Adipocyte (in vitro differentiated cells): Measurements from ENCODE around the gene HELZ2.
A peak's percentile ranks its signal among the peaks of the same experiment; 100 is the strongest.
"Not testable (repeated sequence)": the region's sequence is repeated elsewhere in the genome, so short reads cannot be mapped to it uniquely, and the experiment has no call there.

ENCODE experiments used
- DNase-seq: peaks from one replicate; pipeline ENCODE4 v3.0.0-alpha.2; 2015; ENCODE audit warnings: low read depth
- H3K27me3 ChIP-seq: replicated peaks from 2 replicates; pipeline ENCODE4 v1.7.0; 2013; ENCODE audit warnings: mild to moderate bottlenecking, low read length, moderate library complexity; ENCODE audit not compliant: control insufficient read depth, insufficient read depth
- H3K36me3 ChIP-seq: 2 replicates; pipeline ENCODE4 v1.7.0; 2013; ENCODE audit warnings: low read length, mild to moderate bottlenecking, moderate library complexity; ENCODE audit not compliant: control insufficient read depth, insufficient read depth, severe bottlenecking
- H3K4me1 ChIP-seq: 2 replicates; pipeline ENCODE4 v1.7.0; 2013; ENCODE audit warnings: mild to moderate bottlenecking, low read length, moderate library complexity; ENCODE audit not compliant: control insufficient read depth, insufficient read depth
- H3K4me3 ChIP-seq: 2 replicates; pipeline ENCODE4 v1.7.0; 2013; ENCODE audit warnings: mild to moderate bottlenecking, low read length, moderate library complexity
- H3K9ac ChIP-seq: 2 replicates; pipeline ENCODE4 v1.7.0; 2013; ENCODE audit warnings: mild to moderate bottlenecking, low read length, moderate library complexity
- H3K9me3 ChIP-seq: 2 replicates; pipeline ENCODE4 v1.7.0; 2013; ENCODE audit warnings: mild to moderate bottlenecking, low read length, moderate library complexity; ENCODE audit not compliant: control insufficient read depth

The HELZ2 gene

GRCh38 chr20:63560856-63561609 lies 13.0 kb downstream of the HELZ2 start:
- H3K9ac ChIP-seq, result no peak overlapping the region
- DNase-seq, result no peak
- peaks cover 7% of the 10 kb centered on the region for H3K36me3 ChIP-seq
- H3K4me3 ChIP-seq, result no peak overlapping the region
- H3K27me3 ChIP-seq, result no peaks in the 10 kb centered on the region
- H3K4me1 ChIP-seq, result no peaks in the 10 kb centered on the region
- no peaks in the 10 kb centered on the region for H3K9me3 ChIP-seq

GRCh38 chr20:63560333-63560805 lies 13.7 kb downstream of the HELZ2 start:
- Histone ChIP-seq H3K4me3 (no peak overlapping the region), H3K27me3 (no peaks in the 10 kb centered on the region), H3K4me1 (no peaks in the 10 kb centered on the region), H3K36me3 (peaks cover 7% of the 10 kb centered on the region), H3K9me3 (no peaks in the 10 kb centered on the region), H3K9ac (no peak overlapping the region)
- no peak for DNase-seq

GRCh38 chr20:63559485-63560332 lies 14.3 kb downstream of the HELZ2 start:
- not testable (repeated sequence) for DNase-seq, H3K4me3 ChIP-seq, H3K36me3 ChIP-seq, H3K27me3 ChIP-seq, H3K9ac ChIP-seq, H3K4me1 ChIP-seq, H3K9me3 ChIP-seq

DNA sequence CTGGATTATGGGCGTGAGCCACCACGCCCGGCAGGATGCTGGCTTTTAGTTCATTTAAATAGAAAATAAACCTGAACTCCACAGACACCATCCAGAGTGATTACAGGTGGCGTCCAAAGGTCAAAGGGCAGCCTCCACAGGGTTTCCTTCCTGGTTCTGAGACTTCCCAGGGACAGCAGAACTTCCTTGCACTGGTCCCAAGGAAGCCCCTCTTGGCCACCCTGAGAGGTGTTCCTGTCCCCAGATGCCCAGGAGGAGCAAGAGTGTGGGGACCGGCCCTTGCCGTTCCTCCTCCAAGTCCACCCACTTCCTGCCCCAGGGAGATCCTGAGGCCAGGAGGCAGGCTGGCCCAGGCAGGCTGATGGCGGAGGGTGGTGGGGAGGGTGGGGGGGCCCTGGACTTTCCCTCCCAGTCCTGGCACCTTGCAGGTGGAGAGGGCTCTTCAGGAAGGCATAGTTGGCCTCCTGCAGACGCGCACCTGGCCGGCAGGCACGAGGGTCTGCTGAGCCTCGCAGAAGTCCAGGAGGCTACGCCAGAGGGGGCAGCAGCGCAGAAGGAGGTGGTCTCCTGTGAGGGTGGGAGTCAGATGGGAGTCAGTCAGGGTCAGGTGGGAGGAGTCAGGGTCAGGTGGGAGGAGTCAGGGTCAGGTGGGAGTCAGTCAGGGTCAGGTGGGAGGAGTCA lies 15.1 kb downstream of the HELZ2 start:
- Histone ChIP-seq H3K4me3 (no peak overlapping the region), H3K27me3 (no peaks in the 10 kb centered on the region), H3K36me3 (peaks cover 7% of the 10 kb centered on the region), H3K4me1 (no peaks in the 10 kb centered on the region), H3K9ac (no peak overlapping the region), H3K9me3 (no peaks in the 10 kb centered on the region)
- no peak for DNase-seq

GRCh38 chr20:63557481-63557891 lies 16.6 kb downstream of the HELZ2 start:
- H3K4me3 ChIP-seq, result no peak overlapping the region
- H3K36me3 ChIP-seq, result peaks cover 7% of the 10 kb centered on the region
- H3K9me3 ChIP-seq, result no peaks in the 10 kb centered on the region
- H3K4me1 ChIP-seq, result no peaks in the 10 kb centered on the region
- H3K27me3 ChIP-seq, result no peaks in the 10 kb centered on the region
- H3K9ac ChIP-seq, result no peak overlapping the region
- no peak for DNase-seq

DNA sequence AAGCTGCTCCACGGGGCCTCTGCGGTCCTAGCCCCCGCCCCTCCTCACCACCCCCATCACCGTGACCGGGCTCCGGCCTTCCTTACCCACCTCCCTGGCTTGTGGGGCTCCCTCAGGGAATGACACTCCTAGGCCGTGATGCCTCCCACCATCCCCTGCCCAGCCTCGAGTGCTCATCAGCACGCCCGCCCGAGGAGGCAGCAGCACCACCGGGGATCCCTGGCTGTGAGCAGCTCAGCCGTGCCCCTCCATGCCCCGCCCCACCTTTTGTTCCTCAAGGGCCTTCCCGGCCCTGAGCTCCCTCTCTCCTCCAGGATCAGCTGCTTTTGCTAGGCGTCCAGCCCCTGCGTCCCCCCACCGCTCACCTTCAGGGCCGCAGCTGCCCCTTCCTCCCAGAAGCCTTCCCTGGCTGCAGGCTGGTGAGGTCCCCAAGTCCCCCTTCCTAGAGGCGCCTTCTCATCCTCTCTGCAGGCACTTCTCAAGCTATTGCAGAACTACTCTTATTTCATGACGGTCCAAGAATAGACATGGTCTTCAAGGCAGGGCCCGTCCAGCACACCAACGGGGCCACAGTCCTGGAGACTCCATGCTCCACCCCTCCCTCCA lies 17.1 kb downstream of the HELZ2 start:
- no peak overlapping the region for H3K4me3 ChIP-seq
- no peaks in the 10 kb centered on the region for H3K27me3 ChIP-seq
- no peak for DNase-seq
- H3K36me3 ChIP-seq, result peaks cover 7% of the 10 kb centered on the region
- no peaks in the 10 kb centered on the region for H3K9me3 ChIP-seq
- no peak overlapping the region for H3K9ac ChIP-seq
- no peaks in the 10 kb centered on the region for H3K4me1 ChIP-seq

- peaks cover 4% of the 10 kb centered on the region for H3K4me1 ChIP-seq
- no peaks in the 10 kb centered on the region for H3K9me3 ChIP-seq
- H3K36me3 ChIP-seq, result peaks cover 7% of the 10 kb centered on the region
- no peaks in the 10 kb centered on the region for H3K27me3 ChIP-seq
- no peak for DNase-seq
- no peak overlapping the region for H3K4me3 ChIP-seq
- H3K9ac ChIP-seq, result no peak overlapping the region
Observed at GRCh38 chr20:63555661-63556381, 18.2 kb downstream of the HELZ2 start.

- H3K9me3 ChIP-seq, result no peaks in the 10 kb centered on the region
- DNase-seq, result no peak
- no peak overlapping the region for H3K4me3 ChIP-seq
- no peaks in the 10 kb centered on the region for H3K36me3 ChIP-seq
- no peaks in the 10 kb centered on the region for H3K27me3 ChIP-seq
- no peak overlapping the region for H3K9ac ChIP-seq
- H3K4me1 ChIP-seq, result peaks cover 8% of the 10 kb centered on the region
Observed at GRCh38 chr20:63554361-63555278, 19.4 kb downstream of the HELZ2 start.

DNA sequence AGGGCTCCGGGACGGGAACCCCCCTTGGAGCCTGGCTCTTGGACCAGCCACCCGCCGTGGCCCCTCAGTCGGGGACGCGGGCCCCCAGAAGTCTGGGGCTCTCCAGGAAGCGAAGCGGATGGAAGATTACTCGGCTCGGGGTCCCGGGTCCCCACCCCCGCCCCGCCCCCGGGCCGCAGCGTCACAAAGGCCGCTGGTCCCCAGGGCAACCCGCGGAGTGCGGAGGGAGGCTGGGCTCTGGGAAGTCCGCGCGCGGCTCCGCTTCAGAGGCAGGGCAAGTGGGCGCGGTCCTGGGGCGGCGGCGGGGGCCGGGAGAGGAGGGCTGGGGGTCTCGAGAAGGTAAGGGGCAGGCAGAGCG lies 20.1 kb downstream of the HELZ2 start, which contains the start of gene FNDC11:
Gene FNDC11 (plus strand): TSS at position 227 of the 358 bp plus-strand sequence. CDS start 1,505 bp downstream, outside the sequence.
- H3K9me3 ChIP-seq, result no peaks in the 10 kb centered on the region
- peak within 1 kb of the TSS; percentile 77 for H3K4me3 ChIP-seq
- peak within 1 kb of the TSS; percentile 72 for H3K9ac ChIP-seq
- no peaks in the 10 kb centered on the region for H3K36me3 ChIP-seq
- no peaks in the 10 kb centered on the region for H3K27me3 ChIP-seq
- H3K4me1 ChIP-seq, result peaks cover 8% of the 10 kb centered on the region
- DNase-seq, result peak; percentile 51
